ENCODE results near the gene GRIK3. TPM values are rescaled to one million over a fixed set of nuclear protein-coding genes. Genes with fewer than 3 reads are reported as not detected.
A peak's percentile ranks its signal among the peaks of the same experiment; 100 is the strongest.

GRIK3 gene
- polyA plus RNA-seq, 6 donors from 2014 or later = 0.16 TPM; not detected in 5

- Mint-ChIP-seq H3K36me3 (no peaks in the 10 kb centered on the region), H3K4me1 (no peaks in the 10 kb centered on the region), H3K27me3 (peaks cover 11 to 28% (median 19%) of the 10 kb centered on the region in 3 donors), H3K27ac (peak overlapping the region in 1 of 6 donors; percentile 80), H3K4me3 (no peak overlapping the region), H3K9me3 (no peaks in the 10 kb centered on the region)
- DNase-seq (no peak), ATAC-seq (ENCODE audit: low read depth in 2 of 2) (no peak)
Observed at GRCh38 chr1:36846357-36846756, 188.0 kb downstream of the GRIK3 start.

GRCh38 chr1:36845802-36846201 is 188.5 kb downstream of the GRIK3 start:
- H3K4me1 Mint-ChIP-seq = no peaks in the 10 kb centered on the region
- ATAC-seq (ENCODE audit: low read depth in 2 of 2) (no peak), DNase-seq (no peak)
- H3K4me3 Mint-ChIP-seq = no peak overlapping the region
- H3K27ac Mint-ChIP-seq = no peak overlapping the region
- peaks cover 10 to 27% (median 14%) of the 10 kb centered on the region in 3 donors for H3K27me3 Mint-ChIP-seq
- no peaks in the 10 kb centered on the region for H3K9me3 Mint-ChIP-seq
- H3K36me3 Mint-ChIP-seq = no peaks in the 10 kb centered on the region

GRCh38 chr1:36844917-36845316 is 189.4 kb downstream of the GRIK3 start:
- no peak for DNase-seq
- no peak overlapping the region for H3K27ac Mint-ChIP-seq
- no peak for ATAC-seq (ENCODE audit: low read depth in 2 of 2)
- no peaks in the 10 kb centered on the region for H3K36me3 Mint-ChIP-seq
- no peaks in the 10 kb centered on the region for H3K9me3 Mint-ChIP-seq
- no peaks in the 10 kb centered on the region for H3K4me1 Mint-ChIP-seq
- no peak overlapping the region for H3K4me3 Mint-ChIP-seq
- peaks cover 5 to 20% (median 8%) of the 10 kb centered on the region in 3 donors for H3K27me3 Mint-ChIP-seq

GRCh38 chr1:36843906-36844610 is 190.3 kb downstream of the GRIK3 start:
- DNase-seq (no peak), ATAC-seq (ENCODE audit: low read depth in 2 of 2) (no peak)
- no peaks in the 10 kb centered on the region for H3K4me1 Mint-ChIP-seq
- no peaks in the 10 kb centered on the region for H3K9me3 Mint-ChIP-seq
- H3K27me3 Mint-ChIP-seq = peaks cover 5 to 14% (median 11%) of the 10 kb centered on the region in 3 donors
- no peak overlapping the region for H3K4me3 Mint-ChIP-seq
- H3K27ac Mint-ChIP-seq = no peak overlapping the region
- H3K36me3 Mint-ChIP-seq = no peaks in the 10 kb centered on the region

GRCh38 chr1:36843027-36843426 is 191.3 kb downstream of the GRIK3 start:
- Mint-ChIP-seq H3K27ac (no peak overlapping the region), H3K9me3 (no peaks in the 10 kb centered on the region), H3K4me3 (no peak overlapping the region), H3K27me3 (peaks cover 1 to 16% (median 5%) of the 10 kb centered on the region in 3 donors), H3K36me3 (no peaks in the 10 kb centered on the region), H3K4me1 (no peaks in the 10 kb centered on the region)
- ATAC-seq (ENCODE audit: low read depth in 2 of 2) (no peak), DNase-seq (no peak)

GRCh38 chr1:36842448-36842847 is 191.9 kb downstream of the GRIK3 start:
- H3K4me3 Mint-ChIP-seq = no peak overlapping the region
- DNase-seq (no peak), ATAC-seq (ENCODE audit: low read depth in 2 of 2) (no peak)
- H3K27me3 Mint-ChIP-seq = peaks cover 1 to 22% (median 8%) of the 10 kb centered on the region in 3 donors
- no peaks in the 10 kb centered on the region for H3K4me1 Mint-ChIP-seq
- H3K36me3 Mint-ChIP-seq = no peaks in the 10 kb centered on the region
- H3K27ac Mint-ChIP-seq = no peak overlapping the region
- no peaks in the 10 kb centered on the region for H3K9me3 Mint-ChIP-seq

- Mint-ChIP-seq H3K27ac (no peak overlapping the region), H3K4me1 (peaks cover 0 to 2% (median 0%) of the 10 kb centered on the region in 3 donors), H3K4me3 (no peak overlapping the region), H3K27me3 (peaks cover 12 to 44% (median 30%) of the 10 kb centered on the region in 3 donors), H3K9me3 (no peaks in the 10 kb centered on the region), H3K36me3 (no peaks in the 10 kb centered on the region)
- ATAC-seq (ENCODE audit: low read depth in 2 of 2) = no peak
- no peak for DNase-seq
Observed at GRCh38 chr1:36839485-36839884, 194.8 kb downstream of the GRIK3 start.

GRCh38 chr1:36838888-36839287 is 195.4 kb downstream of the GRIK3 start:
- Mint-ChIP-seq H3K27ac (no peak overlapping the region), H3K4me1 (peaks cover 0 to 2% (median 0%) of the 10 kb centered on the region in 3 donors), H3K27me3 (peaks cover 12 to 47% (median 31%) of the 10 kb centered on the region in 3 donors), H3K4me3 (no peak overlapping the region), H3K36me3 (no peaks in the 10 kb centered on the region), H3K9me3 (no peaks in the 10 kb centered on the region)
- DNase-seq (no peak), ATAC-seq (ENCODE audit: low read depth in 2 of 2) (no peak)

GRCh38 chr1:36836916-36837315 is 197.4 kb downstream of the GRIK3 start:
- Mint-ChIP-seq H3K4me3 (no peak overlapping the region), H3K36me3 (no peaks in the 10 kb centered on the region), H3K4me1 (peaks cover 0 to 2% (median 0%) of the 10 kb centered on the region in 3 donors), H3K27me3 (peaks cover 12 to 47% (median 35%) of the 10 kb centered on the region in 3 donors), H3K9me3 (no peaks in the 10 kb centered on the region), H3K27ac (no peak overlapping the region)
- no peak for ATAC-seq (ENCODE audit: low read depth in 2 of 2)
- DNase-seq = no peak

GRCh38 chr1:36836196-36836883 is 198.0 kb downstream of the GRIK3 start:
- peaks cover 12 to 47% (median 34%) of the 10 kb centered on the region in 3 donors for H3K27me3 Mint-ChIP-seq
- ATAC-seq (ENCODE audit: low read depth in 2 of 2) = no peak
- no peaks in the 10 kb centered on the region for H3K36me3 Mint-ChIP-seq
- H3K4me1 Mint-ChIP-seq = peaks cover 0 to 2% (median 0%) of the 10 kb centered on the region in 3 donors
- peaks cover 0 to 2% (median 0%) of the 10 kb centered on the region in 7 donors for H3K9me3 Mint-ChIP-seq
- peak overlapping the region in 1 of 8 donors; percentile 6 for H3K4me3 Mint-ChIP-seq
- DNase-seq = no peak
- H3K27ac Mint-ChIP-seq = no peak overlapping the region

GRCh38 chr1:36835696-36836095 is 198.6 kb downstream of the GRIK3 start:
- Mint-ChIP-seq H3K4me1 (peaks cover 0 to 2% (median 0%) of the 10 kb centered on the region in 3 donors), H3K27ac (peak overlapping the region in 1 of 6 donors; percentile 10), H3K36me3 (no peaks in the 10 kb centered on the region), H3K27me3 (peaks cover 12 to 47% (median 30%) of the 10 kb centered on the region in 3 donors), H3K4me3 (no peak overlapping the region), H3K9me3 (peaks cover 0 to 2% (median 0%) of the 10 kb centered on the region in 7 donors)
- no peak for DNase-seq
- ATAC-seq (ENCODE audit: low read depth in 2 of 2) = no peak

- H3K36me3 Mint-ChIP-seq = no peaks in the 10 kb centered on the region
- H3K27me3 Mint-ChIP-seq = peaks cover 12 to 47% (median 30%) of the 10 kb centered on the region in 3 donors
- no peak for ATAC-seq (ENCODE audit: low read depth in 2 of 2)
- H3K9me3 Mint-ChIP-seq = peaks cover 0 to 2% (median 0%) of the 10 kb centered on the region in 7 donors
- peaks cover 0 to 2% (median 0%) of the 10 kb centered on the region in 3 donors for H3K4me1 Mint-ChIP-seq
- DNase-seq = no peak
- H3K27ac Mint-ChIP-seq = peak overlapping the region in 2 of 6 donors; percentile 10 to 56
- no peak overlapping the region for H3K4me3 Mint-ChIP-seq
Observed at GRCh38 chr1:36835017-36835695, 199.2 kb downstream of the GRIK3 start.

- no peak overlapping the region for H3K4me3 Mint-ChIP-seq
- no peak for DNase-seq
- no peak overlapping the region for H3K27ac Mint-ChIP-seq
- H3K9me3 Mint-ChIP-seq = peaks cover 0 to 2% (median 0%) of the 10 kb centered on the region in 7 donors
- no peaks in the 10 kb centered on the region for H3K36me3 Mint-ChIP-seq
- peaks cover 0 to 2% (median 0%) of the 10 kb centered on the region in 3 donors for H3K4me1 Mint-ChIP-seq
- H3K27me3 Mint-ChIP-seq = peaks cover 12 to 46% (median 30%) of the 10 kb centered on the region in 3 donors
- no peak for ATAC-seq (ENCODE audit: low read depth in 2 of 2)
Observed at GRCh38 chr1:36834586-36834985, 199.7 kb downstream of the GRIK3 start.

All from naive B cell (primary cell).